ENCODE measurements around the gene SLC35B1. TPM values are rescaled to one million over a fixed set of nuclear protein-coding genes. Genes with fewer than 3 reads are reported as not detected.

The SLC35B1 gene
- total RNA-seq, 3 donors from 2014 or later (not counting 1 experiment from before 2014, with no cell fraction given): 74.0 to 121 (median 90.2) TPM

DNA sequence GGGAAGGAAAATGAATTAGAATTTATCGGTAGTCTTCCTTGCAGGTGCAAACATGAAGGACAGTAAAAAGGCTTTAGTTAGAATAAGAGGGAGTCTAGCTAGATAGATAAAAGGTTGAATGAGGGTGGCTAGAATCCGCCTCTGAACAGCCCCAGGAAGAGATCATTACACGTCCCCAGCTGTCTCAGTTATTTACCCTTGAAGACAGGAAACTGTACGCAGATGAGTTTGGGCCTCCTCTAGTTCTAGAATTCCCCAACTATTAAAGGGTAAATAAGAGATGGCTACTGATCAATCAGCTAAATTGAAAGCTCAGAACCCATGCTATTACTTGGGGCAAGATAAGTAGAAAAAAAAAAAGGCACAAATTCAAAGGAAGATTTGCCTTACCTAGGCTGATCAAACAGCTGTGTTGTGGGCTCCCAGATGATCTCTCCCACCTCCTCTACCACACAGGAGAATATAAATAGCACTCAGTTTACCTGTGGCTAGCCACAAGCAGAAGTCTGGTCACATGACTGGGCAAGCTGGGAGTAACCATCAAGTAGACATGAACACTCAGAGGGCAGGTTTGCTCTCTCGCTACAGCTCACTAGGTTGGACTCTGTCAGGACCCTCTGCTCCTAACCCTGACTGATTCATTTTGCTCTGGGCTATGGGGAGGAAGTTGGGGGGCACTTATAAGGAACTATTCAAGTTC lies 39.2 kb upstream of the SLC35B1 start:
- DNase-seq (peak in 1 of 2 donors; percentile 82), ATAC-seq (peak; percentile 65 to 80 (median 69))
- no peaks in the 10 kb centered on the region for H3K36me3 Mint-ChIP-seq
- Histone ChIP-seq H3K27ac (ENCODE audit: low read length) (peak overlapping the region; percentile 92), H3K4me3 (ENCODE audit: low read length) (peak overlapping the region; percentile 22), H3K9me3 (ENCODE audit: control insufficient read depth, insufficient read depth, low read length) (no peaks in the 10 kb centered on the region), H3K4me1 (ENCODE audit: control insufficient read depth, insufficient read depth, low read length) (peaks cover 76% of the 10 kb centered on the region), H3K36me3 (ENCODE audit: control insufficient read depth, insufficient read depth, low read length) (peaks cover 4% of the 10 kb centered on the region), H3K27me3 (ENCODE audit: control insufficient read depth, insufficient read depth, low read length) (no peaks in the 10 kb centered on the region)
- peaks cover 70 to 75% of the 10 kb centered on the region in 2 donors for H3K4me1 Mint-ChIP-seq
- no peaks in the 10 kb centered on the region for H3K27me3 Mint-ChIP-seq (ENCODE audit: low read depth in 2 of 2)
- WGBS (ENCODE audit: insufficient coverage): 5% methylated on average over 3 of the region's 5 CpGs
- H3K9me3 Mint-ChIP-seq: no peaks in the 10 kb centered on the region
- peak overlapping the region; percentile 81 for H3K4me3 Mint-ChIP-seq
- H3K27ac Mint-ChIP-seq: peak overlapping the region; percentile 93 to 97
- intact Hi-C loops (cut with micrococcal nuclease): no loop called here
- TF ChIP-seq, protein P1, sequence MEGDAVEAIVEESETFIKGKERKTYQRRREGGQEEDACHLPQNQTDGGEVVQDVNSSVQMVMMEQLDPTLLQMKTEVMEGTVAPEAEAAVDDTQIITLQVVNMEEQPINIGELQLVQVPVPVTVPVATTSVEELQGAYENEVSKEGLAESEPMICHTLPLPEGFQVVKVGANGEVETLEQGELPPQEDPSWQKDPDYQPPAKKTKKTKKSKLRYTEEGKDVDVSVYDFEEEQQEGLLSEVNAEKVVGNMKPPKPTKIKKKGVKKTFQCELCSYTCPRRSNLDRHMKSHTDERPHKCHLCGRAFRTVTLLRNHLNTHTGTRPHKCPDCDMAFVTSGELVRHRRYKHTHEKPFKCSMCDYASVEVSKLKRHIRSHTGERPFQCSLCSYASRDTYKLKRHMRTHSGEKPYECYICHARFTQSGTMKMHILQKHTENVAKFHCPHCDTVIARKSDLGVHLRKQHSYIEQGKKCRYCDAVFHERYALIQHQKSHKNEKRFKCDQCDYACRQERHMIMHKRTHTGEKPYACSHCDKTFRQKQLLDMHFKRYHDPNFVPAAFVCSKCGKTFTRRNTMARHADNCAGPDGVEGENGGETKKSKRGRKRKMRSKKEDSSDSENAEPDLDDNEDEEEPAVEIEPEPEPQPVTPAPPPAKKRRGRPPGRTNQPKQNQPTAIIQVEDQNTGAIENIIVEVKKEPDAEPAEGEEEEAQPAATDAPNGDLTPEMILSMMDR (IDR thresholded peaks at IDR 0.05): no peak

DNA sequence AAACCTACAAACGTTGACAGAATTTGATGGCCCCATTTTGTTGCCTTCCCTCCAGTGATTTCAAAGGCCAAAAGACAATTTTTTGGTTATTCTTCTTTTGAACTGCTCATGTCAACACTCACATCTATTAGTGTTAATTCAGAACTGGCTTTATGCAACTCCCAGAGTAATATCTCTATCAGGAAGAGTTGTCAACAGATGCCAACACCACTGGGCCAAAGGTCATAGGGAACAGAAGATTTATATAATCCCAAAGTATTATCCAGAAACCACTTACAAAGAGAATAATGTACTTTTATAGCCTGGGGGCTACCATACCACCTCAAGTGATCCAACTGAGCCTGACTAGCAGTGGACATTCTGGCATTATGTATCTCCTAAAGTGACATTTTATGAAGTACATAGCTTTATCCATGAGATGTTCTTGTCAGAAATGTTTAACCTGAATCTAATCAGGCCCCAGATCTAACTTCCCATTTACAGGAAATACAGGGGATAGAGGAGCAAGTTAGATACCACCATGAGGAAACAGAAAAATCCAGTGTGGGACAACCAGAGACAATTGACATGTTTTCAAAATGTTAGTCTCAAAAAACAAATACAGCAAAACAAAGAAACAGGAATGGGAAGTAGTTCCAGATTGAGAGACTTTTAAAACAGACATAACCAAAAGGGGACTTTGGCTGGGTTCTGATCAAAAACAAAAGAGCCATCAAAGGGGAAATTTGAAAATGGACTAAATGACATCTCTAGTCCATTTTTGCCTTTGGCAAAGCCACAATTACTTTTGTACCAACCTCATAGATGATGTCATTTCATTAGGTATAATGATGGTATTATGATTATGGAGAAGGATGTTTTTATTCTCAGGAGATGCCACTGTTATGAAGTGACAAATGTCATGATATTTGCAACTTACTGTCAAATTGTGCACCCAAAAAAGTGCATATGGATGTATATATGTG lies 37.7 kb upstream of the SLC35B1 start:
- Histone ChIP-seq H3K36me3 (ENCODE audit: control insufficient read depth, insufficient read depth, low read length) (peaks cover 4% of the 10 kb centered on the region), H3K4me3 (ENCODE audit: low read length) (no peak overlapping the region), H3K9me3 (ENCODE audit: control insufficient read depth, insufficient read depth, low read length) (no peaks in the 10 kb centered on the region), H3K27me3 (ENCODE audit: control insufficient read depth, insufficient read depth, low read length) (no peaks in the 10 kb centered on the region), H3K27ac (ENCODE audit: low read length) (peak overlapping the region; percentile 92), H3K4me1 (ENCODE audit: control insufficient read depth, insufficient read depth, low read length) (peaks cover 86% of the 10 kb centered on the region)
- no peaks in the 10 kb centered on the region for H3K27me3 Mint-ChIP-seq (ENCODE audit: low read depth in 2 of 2)
- H3K4me1 Mint-ChIP-seq: peaks cover 84 to 88% of the 10 kb centered on the region in 2 donors
- H3K4me3 Mint-ChIP-seq: peak overlapping the region; percentile 81
- H3K36me3 Mint-ChIP-seq: no peaks in the 10 kb centered on the region
- intact Hi-C loops (cut with micrococcal nuclease): no loop called here
- DNase-seq (no peak), ATAC-seq (no peak)
- peak overlapping the region; percentile 93 to 97 for H3K27ac Mint-ChIP-seq
- TF ChIP-seq, protein P1 (IDR thresholded peaks at IDR 0.05): no peak
- WGBS (ENCODE audit: insufficient coverage): 60% methylated on average over 1 of the region's 1 CpG
- no peaks in the 10 kb centered on the region for H3K9me3 Mint-ChIP-seq

DNA sequence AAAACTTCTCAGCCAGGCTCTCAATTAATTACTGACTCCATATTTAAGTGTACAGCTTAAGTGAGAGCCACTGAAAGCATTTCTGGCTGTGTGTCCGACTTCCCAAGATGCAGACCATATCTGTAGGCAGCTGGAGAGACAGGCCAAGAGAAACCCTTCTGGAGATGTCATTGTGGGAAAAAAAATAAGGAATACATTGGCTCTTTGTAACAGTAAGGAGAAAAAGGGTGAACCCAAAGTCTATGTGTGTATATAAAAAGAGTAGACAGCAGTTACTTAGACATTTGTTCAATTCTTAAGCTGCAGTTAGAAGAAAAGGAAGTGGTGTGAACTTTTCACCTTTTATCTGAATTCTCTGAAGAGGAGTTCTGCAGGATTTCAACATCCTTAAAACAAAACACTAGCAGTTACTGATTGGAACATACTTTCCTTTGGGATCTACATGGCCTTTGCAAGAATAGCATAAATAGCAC lies 34.4 kb upstream of the SLC35B1 start:
- Histone ChIP-seq H3K36me3 (ENCODE audit: control insufficient read depth, insufficient read depth, low read length) (no peaks in the 10 kb centered on the region), H3K4me1 (ENCODE audit: control insufficient read depth, insufficient read depth, low read length) (peaks cover 90% of the 10 kb centered on the region), H3K4me3 (ENCODE audit: low read length) (no peak overlapping the region), H3K27me3 (ENCODE audit: control insufficient read depth, insufficient read depth, low read length) (no peaks in the 10 kb centered on the region), H3K27ac (ENCODE audit: low read length) (peak overlapping the region; percentile 94), H3K9me3 (ENCODE audit: control insufficient read depth, insufficient read depth, low read length) (no peaks in the 10 kb centered on the region)
- intact Hi-C loops (cut with micrococcal nuclease): no loop called here
- Mint-ChIP-seq H3K27me3 (ENCODE audit: low read depth in 2 of 2) (no peaks in the 10 kb centered on the region), H3K27ac (peak overlapping the region; percentile 99 to 100), H3K36me3 (no peaks in the 10 kb centered on the region), H3K4me1 (peaks cover 86 to 90% of the 10 kb centered on the region in 2 donors), H3K4me3 (peak overlapping the region; percentile 90), H3K9me3 (no peaks in the 10 kb centered on the region)
- 44% methylated on average over 1 of the region's 1 CpG for WGBS (ENCODE audit: insufficient coverage)
- TF ChIP-seq, protein P1 (IDR thresholded peaks at IDR 0.05): no peak
- ATAC-seq (no peak), DNase-seq (peak in 1 of 2 donors; percentile 52)
